Stimulated activated CD4-positive, alpha-beta T cell treated with anti-CD3 and anti-CD28 coated beads, Interleukin-4, amount 100 ng/mL, for 24 hours (primary cell): Measurements from ENCODE around the gene TNIK.

Experiments used
- DNase-seq: peaks from one replicate; pipeline ENCODE4 v3.0.0-alpha.2; 2020

The TNIK gene

GRCh38 chr3:171058873-171059603 lies 401.2 kb downstream of the TNIK start:
- no peak for DNase-seq

GRCh38 chr3:171058058-171058457 lies 402.1 kb downstream of the TNIK start:
- DNase-seq, result no peak

- no peak for DNase-seq
These were observed 403.1 kb downstream of the TNIK start for GRCh38 chr3:171057072-171057471.

GRCh38 chr3:171056528-171056927 lies 403.7 kb downstream of the TNIK start:
- DNase-seq, result no peak

- DNase-seq, result no peak
These were observed 404.6 kb downstream of the TNIK start for GRCh38 chr3:171055336-171056178.

- DNase-seq, result no peak
These were observed 405.3 kb downstream of the TNIK start for GRCh38 chr3:171054921-171055320.

- DNase-seq, result no peak
These were observed 406.0 kb downstream of the TNIK start for GRCh38 chr3:171054231-171054630.

GRCh38 chr3:171049861-171050444 lies 410.3 kb downstream of the TNIK start:
- peak; percentile 21 for DNase-seq

- DNase-seq, result no peak
These were observed 413.4 kb downstream of the TNIK start for GRCh38 chr3:171046760-171047159.

GRCh38 chr3:171044835-171045793 lies 415.1 kb downstream of the TNIK start:
- DNase-seq, result no peak

GRCh38 chr3:171044384-171044783 lies 415.8 kb downstream of the TNIK start:
- no peak for DNase-seq

GRCh38 chr3:171039674-171040073 lies 420.5 kb downstream of the TNIK start:
- no peak for DNase-seq

GRCh38 chr3:171038342-171038741 lies 421.9 kb downstream of the TNIK start:
- DNase-seq, result no peak

GRCh38 chr3:171028779-171029232 lies 431.4 kb downstream of the TNIK start:
- DNase-seq, result no peak

GRCh38 chr3:171028025-171028778 lies 432.0 kb downstream of the TNIK start:
- peak; percentile 50 for DNase-seq

- no peak for DNase-seq
These were observed 433.5 kb downstream of the TNIK start, which contains the start of gene SLC2A2 for GRCh38 chr3:171026597-171027293. Gene SLC2A2 (minus strand): TSS chr3:171026720. CDS start chr3:171026670, 50 bp downstream.

GRCh38 chr3:171023566-171023965 lies 436.6 kb downstream of the TNIK start:
- no peak for DNase-seq

- DNase-seq, result no peak
These were observed 438.8 kb downstream of the TNIK start for GRCh38 chr3:171021377-171021776.

- no peak for DNase-seq
These were observed 441.9 kb downstream of the TNIK start for GRCh38 chr3:171018156-171018935.
